SK-N-SH treated with all-trans-retinoic acid at 6 μM for 48 hours (cell line): Measurements from ENCODE around the gene CEP290.

Experiments
- BACH2 ChIP-seq: fragments of 250-450 bp; sonication (Bioruptor Pico); IDR thresholded peaks from 2 replicates; pipeline ENCODE4 v1.9.0; 2021; ENCODE audit warnings: mild to moderate bottlenecking, borderline replicate concordance
- CSDC2 ChIP-seq: fragments of 250-450 bp; sonication (Bioruptor Pico); IDR thresholded peaks from 2 replicates; pipeline ENCODE4 v1.5.0; 2020; ENCODE audit warnings: mild to moderate bottlenecking, moderate library complexity
- GLIS3 ChIP-seq: fragments of 250-450 bp; sonication (Bioruptor Pico); IDR thresholded peaks from 2 replicates; pipeline ENCODE4 v1.5.0; 2020; ENCODE audit warnings: mild to moderate bottlenecking, moderate library complexity
- PATZ1 ChIP-seq: fragments of 250-450 bp; sonication (Bioruptor Pico); IDR thresholded peaks from 2 replicates; pipeline ENCODE4 v1.8.0; 2020; ENCODE audit warnings: mild to moderate bottlenecking, moderate library complexity, borderline replicate concordance
- PPARA ChIP-seq: fragments of 250-450 bp; sonication (Bioruptor Pico); IDR thresholded peaks from 2 replicates; pipeline ENCODE4 v1.5.0; 2020; ENCODE audit warnings: mild to moderate bottlenecking, borderline replicate concordance
- TOX ChIP-seq: fragments of 250-450 bp; sonication (Bioruptor Pico); IDR thresholded peaks from 2 replicates; pipeline ENCODE4 v1.8.0; 2021; ENCODE audit warnings: mild to moderate bottlenecking, moderate library complexity, borderline replicate concordance
- ZNF70 ChIP-seq: fragments of 450-650 bp; formaldehyde crosslinking; IDR thresholded peaks from 2 replicates; pipeline ENCODE4 v1.5.0; 2020; ENCODE audit warnings: mild to moderate bottlenecking, moderate library complexity

GRCh38 chr12:88166179-88166578, 24.3 kb upstream of the CEP290 start:
- TF ChIP-seq BACH2 (CRISPR knock-in tag) (no peak), ZNF70 (no peak), PATZ1 (CRISPR knock-in tag) (no peak), PPARA (CRISPR knock-in tag) (no peak), TOX (CRISPR knock-in tag) (no peak), GLIS3 (no peak), CSDC2 (CRISPR knock-in tag) (no peak)
